ENCODE data around the gene CD48.

The CD48 gene

GRCh38 chr1:160631983-160632625, 79.5 kb downstream of the CD48 start:
- DNase-seq (ENCODE audit: low read depth): no peak

- no peak for DNase-seq (ENCODE audit: low read depth)
Measured at GRCh38 chr1:160630523-160631451, 80.8 kb downstream of the CD48 start.

- DNase-seq (ENCODE audit: low read depth): peak; percentile 52
Measured at GRCh38 chr1:160629286-160630210, 82.1 kb downstream of the CD48 start.

GRCh38 chr1:160628799-160629263, 82.8 kb downstream of the CD48 start:
- DNase-seq (ENCODE audit: low read depth): no peak

Measured in activated gamma-delta T cell treated with anti-CD3 and anti-CD28 coated beads, Interleukin-2, amount 50 U/mL, for 16 hours (primary cell).